Esophagus squamous epithelium (tissue), 4 donors: ENCODE results near the gene NUP210L.

ENCODE experiments used
- CTCF ChIP-seq, 6 experiments: fragments of 450-650 bp in 4 of 6; fragments of 200-600 bp in 2 of 6; sonication (generic) in 2 of 6; IDR thresholded peaks; one replicate each; pipeline ENCODE4 v1.5.1; 2016 to 2019; ENCODE audit warnings: antibody characterized with exemption in 6 of 6, mild to moderate bottlenecking in 4 of 6, moderate library complexity in 4 of 6
- POLR2A ChIP-seq, 4 donors: fragments of 450-650 bp; IDR thresholded peaks; one replicate each; pipeline ENCODE4 v1.6.1; 2017; ENCODE audit warnings: antibody characterized with exemption in 4 of 4, mild to moderate bottlenecking in 4 of 4, moderate library complexity in 3 of 4

GRCh38 chr1:154193821-154194220, 38.9 kb upstream of the NUP210L start:
- TF ChIP-seq CTCF (IDR thresholded peaks at IDR 0.05) = no peak
- no peak for TF ChIP-seq POLR2A (IDR thresholded peaks at IDR 0.05)
